Prostate gland (tissue), 2 donors: ENCODE data around the gene RGL1.

Experiments
- POLR2AphosphoS5 ChIP-seq: sonication (generic); formaldehyde crosslinking; IDR thresholded peaks from one replicate; pipeline ENCODE4 v1.6.1; 2017; ENCODE audit warnings: antibody characterized with exemption
- TF ChIP-seq, protein P1 (sequence below), 4 experiments: fragments of 200-600 bp in 2 of 4; fragments of 450-650 bp in 2 of 4; sonication (generic) in 2 of 4; IDR thresholded peaks; 1 replicate in 3 of 4; 2 replicates in 1 of 4; pipeline ENCODE4 v1.5.1; 2016 to 2019; ENCODE audit warnings: antibody characterized with exemption in 4 of 4, mild to moderate bottlenecking in 2 of 4, moderate library complexity in 2 of 4

DNA sequence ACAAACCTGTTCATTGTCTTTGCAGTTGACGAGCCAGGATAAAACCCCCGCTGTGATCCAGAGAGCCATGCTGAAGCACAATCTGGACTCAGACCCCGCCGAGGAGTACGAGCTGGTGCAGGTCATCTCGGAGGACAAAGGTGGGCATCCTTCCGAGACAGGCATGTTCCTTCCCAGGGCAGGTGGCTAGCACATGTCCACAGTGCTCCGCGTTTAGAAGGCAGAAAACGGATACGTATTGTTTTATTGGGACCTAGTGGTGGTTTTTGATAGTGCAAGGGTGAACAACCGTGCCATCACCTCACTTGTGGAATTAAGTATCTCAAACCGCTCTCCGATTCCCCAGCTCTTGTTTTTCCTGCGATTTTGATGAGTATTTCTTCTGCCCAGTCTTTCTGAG, 117.3 kb downstream of the RGL1 start:
- TF ChIP-seq, protein P1, sequence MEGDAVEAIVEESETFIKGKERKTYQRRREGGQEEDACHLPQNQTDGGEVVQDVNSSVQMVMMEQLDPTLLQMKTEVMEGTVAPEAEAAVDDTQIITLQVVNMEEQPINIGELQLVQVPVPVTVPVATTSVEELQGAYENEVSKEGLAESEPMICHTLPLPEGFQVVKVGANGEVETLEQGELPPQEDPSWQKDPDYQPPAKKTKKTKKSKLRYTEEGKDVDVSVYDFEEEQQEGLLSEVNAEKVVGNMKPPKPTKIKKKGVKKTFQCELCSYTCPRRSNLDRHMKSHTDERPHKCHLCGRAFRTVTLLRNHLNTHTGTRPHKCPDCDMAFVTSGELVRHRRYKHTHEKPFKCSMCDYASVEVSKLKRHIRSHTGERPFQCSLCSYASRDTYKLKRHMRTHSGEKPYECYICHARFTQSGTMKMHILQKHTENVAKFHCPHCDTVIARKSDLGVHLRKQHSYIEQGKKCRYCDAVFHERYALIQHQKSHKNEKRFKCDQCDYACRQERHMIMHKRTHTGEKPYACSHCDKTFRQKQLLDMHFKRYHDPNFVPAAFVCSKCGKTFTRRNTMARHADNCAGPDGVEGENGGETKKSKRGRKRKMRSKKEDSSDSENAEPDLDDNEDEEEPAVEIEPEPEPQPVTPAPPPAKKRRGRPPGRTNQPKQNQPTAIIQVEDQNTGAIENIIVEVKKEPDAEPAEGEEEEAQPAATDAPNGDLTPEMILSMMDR (IDR thresholded peaks at IDR 0.05): peak in 1 of 4 experiments; percentile 9
- TF ChIP-seq POLR2AphosphoS5: no peak
